ENCODE results near the gene ADK. TPM values are rescaled to one million over a fixed set of nuclear protein-coding genes. Genes with fewer than 3 reads are reported as not detected.
A peak's percentile ranks its signal among the peaks of the same experiment; 100 is the strongest.
"Not testable (repeated sequence)": the region's sequence is repeated elsewhere in the genome, so short reads cannot be mapped to it uniquely, and the experiment has no call there.

ADK gene
- total RNA-seq, 1 donor from 2014 or later = 32.5 TPM

DNA sequence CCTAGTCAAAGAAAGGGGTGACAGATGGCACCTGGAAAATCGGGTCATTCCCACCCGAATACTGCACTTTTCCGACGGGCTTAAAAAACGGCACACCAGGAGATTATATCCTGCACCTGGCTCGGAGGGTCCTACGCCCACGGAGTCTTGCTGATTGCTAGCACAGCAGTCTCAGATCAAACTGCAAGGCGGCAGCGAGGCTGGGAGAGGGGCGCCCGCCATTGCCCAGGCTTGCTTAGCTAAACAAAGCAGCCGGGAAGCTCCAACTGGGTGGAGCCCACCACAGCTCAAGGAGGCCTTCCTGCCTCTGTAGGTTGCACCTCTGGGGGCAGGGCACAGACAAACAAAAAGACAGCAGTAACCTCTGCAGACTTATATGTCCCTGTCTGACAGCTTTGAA lies 66.1 kb downstream of the ADK start:
- DNase-seq (ENCODE audit: low spot score); ATAC-seq; intact Hi-C loops (cut with DNase I): not testable (repeated sequence)

- DNase-seq (ENCODE audit: low spot score); intact Hi-C loops (cut with DNase I); ATAC-seq: not testable (repeated sequence)
These were observed 71.4 kb downstream of the ADK start for GRCh38 chr10:74222467-74222866.

GRCh38 chr10:74223755-74224529 lies 72.9 kb downstream of the ADK start:
- intact Hi-C loops (cut with DNase I) = no loop called here
- no peak for ATAC-seq

GRCh38 chr10:74227697-74228424 lies 76.8 kb downstream of the ADK start:
- DNase-seq (ENCODE audit: low spot score) (no peak), ATAC-seq (peak; percentile 51)
- intact Hi-C loops (cut with DNase I) = no loop called here

More at GRCh38 chr10:74223755-74224529, 72.9 kb downstream of the ADK start:
- DNase-seq (ENCODE audit: low spot score) = no peak

GRCh38 chr10:74231375-74231774 lies 80.4 kb downstream of the ADK start:
- ATAC-seq = no peak
- intact Hi-C loops (cut with DNase I) = no loop called here
- no peak for DNase-seq (ENCODE audit: low spot score)

DNA sequence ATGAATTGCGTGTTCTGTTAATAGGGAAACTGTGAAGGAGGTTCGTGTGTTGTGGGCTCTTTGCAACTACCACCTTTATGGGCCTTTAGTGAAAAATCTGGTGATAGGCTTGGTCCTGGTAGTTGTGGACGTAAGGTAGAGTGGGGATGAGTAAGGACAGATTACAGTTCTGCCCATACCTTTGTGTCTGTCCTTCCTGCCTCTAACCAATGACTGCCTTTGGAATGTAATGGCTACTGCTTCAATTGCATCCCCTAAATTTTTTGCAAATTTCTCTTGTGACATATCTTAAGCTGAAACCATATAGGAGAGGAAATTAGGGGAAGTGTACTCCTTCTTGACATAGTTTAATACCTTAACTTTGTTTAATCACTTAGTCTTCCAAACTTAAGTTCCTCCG lies 82.3 kb downstream of the ADK start:
- intact Hi-C loops (cut with DNase I) = no loop called here
- DNase-seq (ENCODE audit: low spot score) (no peak), ATAC-seq (no peak)

DNA sequence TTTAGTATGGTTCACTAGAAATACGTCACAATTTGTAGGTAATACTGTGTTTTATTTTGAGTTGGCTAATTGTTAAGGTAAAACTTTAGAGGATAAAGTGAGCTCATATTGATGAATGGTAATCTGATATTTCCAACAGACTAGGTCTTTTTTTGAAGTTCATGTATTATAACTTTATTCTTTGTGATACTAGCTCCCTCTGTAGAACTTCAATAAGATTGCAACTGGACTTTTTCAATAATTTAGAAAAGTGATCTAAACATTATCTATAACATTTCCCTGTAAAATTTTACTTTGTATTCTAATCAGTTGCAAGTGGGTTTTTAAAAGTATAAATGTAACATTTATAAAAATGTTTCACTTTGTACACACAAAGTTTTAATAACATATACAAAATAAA lies 83.5 kb downstream of the ADK start:
- ATAC-seq (no peak), DNase-seq (ENCODE audit: low spot score) (no peak)
- intact Hi-C loops (cut with DNase I) = no loop called here

GRCh38 chr10:74238031-74238431 lies 87.0 kb downstream of the ADK start:
- intact Hi-C loops (cut with DNase I) = no loop called here

DNA sequence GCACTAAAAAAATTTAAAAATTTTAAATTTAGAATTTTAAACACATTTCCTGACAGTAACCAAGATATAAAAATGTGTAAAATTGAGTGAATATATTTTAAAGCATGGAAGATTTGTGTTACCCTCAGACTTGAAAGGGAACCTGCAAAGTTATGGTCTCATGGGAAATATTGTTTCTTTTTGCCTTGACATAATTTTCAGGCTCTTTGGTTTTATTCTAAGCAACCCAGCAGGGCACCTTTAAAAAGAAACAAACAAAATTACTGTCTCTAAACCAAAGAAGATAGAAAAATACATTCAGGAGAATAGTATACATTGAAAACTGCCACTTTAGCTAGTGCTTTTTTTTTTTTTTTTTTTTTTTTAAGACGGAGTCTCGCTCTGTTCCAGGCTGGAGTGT lies 87.5 kb downstream of the ADK start:
- no peak for DNase-seq (ENCODE audit: low spot score)
- intact Hi-C loops (cut with DNase I) = no loop called here
- ATAC-seq = no peak

More at GRCh38 chr10:74238031-74238431, 87.0 kb downstream of the ADK start:
- no peak for DNase-seq (ENCODE audit: low spot score)
- ATAC-seq = no peak

DNA sequence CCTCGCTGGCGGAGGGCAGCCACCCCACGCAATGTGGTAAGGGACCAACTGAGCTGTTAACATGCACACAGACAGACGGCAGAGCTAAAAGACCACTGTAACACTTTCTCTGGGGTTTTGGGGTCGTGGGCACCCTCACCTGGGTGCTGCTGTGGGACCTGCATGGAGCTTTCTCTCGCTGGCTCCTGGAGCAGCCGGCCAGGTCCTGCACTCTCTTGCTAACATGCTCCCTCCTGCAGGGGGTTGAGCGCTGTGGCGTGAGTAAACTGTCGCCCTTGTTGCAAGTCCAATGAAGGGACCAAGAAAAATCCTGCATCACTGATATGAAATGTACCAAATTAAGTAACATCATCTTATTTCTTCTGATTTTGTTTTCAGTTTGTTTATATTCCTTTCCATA lies 92.0 kb downstream of the ADK start:
- intact Hi-C loops (cut with DNase I) = loop anchor here (10.0 kb wide), 1 partner anchor 862 kb away; a partner anchor contains a TSS
- ATAC-seq (no peak), DNase-seq (ENCODE audit: low spot score) (no peak)

- intact Hi-C loops (cut with DNase I) = loop anchor here (10.0 kb wide), 1 partner anchor 861 kb away; a partner anchor contains a TSS
- ATAC-seq (no peak), DNase-seq (ENCODE audit: low spot score) (no peak)
These were observed 93.2 kb downstream of the ADK start for GRCh38 chr10:74244097-74244685.

DNA sequence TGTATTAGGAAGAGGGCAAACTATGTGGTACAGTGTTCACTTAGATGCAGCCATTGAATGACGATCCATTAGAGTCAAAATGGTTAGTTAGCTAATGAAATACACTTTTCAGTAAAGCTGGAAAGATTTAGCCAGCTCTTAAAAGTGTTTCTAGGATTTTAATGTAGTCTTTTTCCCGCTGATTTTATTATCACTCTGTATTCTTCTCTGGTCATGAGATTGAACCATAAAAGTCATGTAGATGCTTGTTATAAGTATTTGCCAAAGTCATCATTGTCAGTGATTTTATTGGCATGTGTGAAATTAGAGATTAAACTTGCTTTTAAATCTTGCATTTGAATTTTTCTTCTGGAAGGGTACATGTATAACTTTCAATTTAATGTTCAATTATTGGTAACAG lies 93.8 kb downstream of the ADK start:
- intact Hi-C loops (cut with DNase I) = loop anchor here (10.0 kb wide), 1 partner anchor 860 kb away; a partner anchor contains a TSS
- no peak for ATAC-seq

DNA sequence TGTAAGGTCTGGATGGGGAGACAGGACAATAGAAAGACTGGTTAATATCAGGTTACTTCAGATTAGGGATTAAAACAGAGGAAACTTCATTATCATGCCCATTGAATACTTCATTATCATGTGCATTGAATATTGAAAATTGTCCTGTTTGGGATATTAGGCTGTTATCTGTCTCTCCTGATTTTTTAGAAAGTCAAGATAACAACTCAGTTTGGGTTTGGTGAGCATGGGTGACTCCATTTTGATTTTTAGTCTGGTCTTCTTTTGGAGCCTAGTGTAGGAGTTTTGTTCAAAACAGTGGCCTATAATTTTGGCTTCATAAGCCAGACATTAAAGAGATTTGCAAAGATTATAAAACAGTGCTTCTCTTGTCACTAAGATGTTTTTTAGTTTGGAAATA lies 95.5 kb downstream of the ADK start:
- intact Hi-C loops (cut with DNase I) = loop anchor here (10.0 kb wide), 1 partner anchor 858 kb away; a partner anchor contains a TSS
- ATAC-seq = no peak

More for the DNA sequence above, 93.8 kb downstream of the ADK start:
- DNase-seq (ENCODE audit: low spot score) = no peak

DNA sequence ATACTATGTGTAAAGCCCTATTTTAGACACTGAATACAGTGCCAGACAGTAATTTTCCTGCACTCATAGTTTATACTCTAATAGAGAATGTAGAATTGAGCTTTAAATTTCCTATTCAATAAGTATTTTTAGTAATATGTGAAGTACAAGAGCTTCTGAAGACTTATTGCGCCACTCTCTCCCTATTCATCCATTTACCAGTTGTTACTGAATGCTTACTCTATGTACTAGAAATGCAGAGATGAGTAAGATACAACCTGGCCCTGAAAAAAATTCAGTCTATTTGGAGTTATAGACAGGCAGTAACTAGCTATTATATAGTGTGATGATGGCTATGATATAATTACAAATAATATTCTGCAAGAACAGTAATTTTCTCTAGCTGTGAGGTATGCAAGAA lies 98.8 kb downstream of the ADK start:
- DNase-seq (ENCODE audit: low spot score) = no peak
- no peak for ATAC-seq
- intact Hi-C loops (cut with DNase I) = loop anchor here (10.0 kb wide), 1 partner anchor 855 kb away; a partner anchor contains a TSS

More for the DNA sequence above, 95.5 kb downstream of the ADK start:
- DNase-seq (ENCODE audit: low spot score) = no peak

- intact Hi-C loops (cut with DNase I) = no loop called here
- ATAC-seq = no peak
These were observed 104.2 kb downstream of the ADK start for GRCh38 chr10:74255214-74255613.

DNA sequence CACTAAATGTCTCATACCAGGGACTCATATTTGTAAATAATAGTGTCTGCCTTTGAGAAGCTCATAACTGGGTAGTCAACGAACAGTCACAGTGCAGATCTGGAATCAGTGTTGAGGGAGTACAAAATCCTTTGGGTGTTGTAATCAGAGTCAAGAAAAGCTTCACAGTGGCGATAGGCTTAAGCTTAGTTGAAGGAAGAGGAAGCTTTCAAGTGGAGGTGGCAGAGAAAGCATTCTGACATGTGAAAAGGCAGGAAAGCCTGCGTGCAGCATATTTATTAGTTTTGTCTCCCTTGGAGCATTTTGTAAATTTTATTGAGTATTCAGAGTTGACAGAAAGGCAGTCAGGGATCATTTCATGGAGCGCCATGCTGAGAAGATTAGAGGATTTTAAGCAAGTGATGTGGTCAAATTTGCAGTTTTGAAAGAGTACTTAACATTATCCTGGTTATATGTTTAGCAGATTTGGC lies 104.9 kb downstream of the ADK start:
- intact Hi-C loops (cut with DNase I) = no loop called here
- ATAC-seq (no peak), DNase-seq (ENCODE audit: low spot score) (no peak)

More at GRCh38 chr10:74255214-74255613, 104.2 kb downstream of the ADK start:
- DNase-seq (ENCODE audit: low spot score) = no peak

- DNase-seq (ENCODE audit: low spot score) = no peak
- intact Hi-C loops (cut with DNase I) = loop anchor here (10.0 kb wide), 2 partner anchors 752 to 972 kb away; partner anchors contain the start of gene COMTD1
- no peak for ATAC-seq
These were observed 111.8 kb downstream of the ADK start for GRCh38 chr10:74262856-74263255.

DNA sequence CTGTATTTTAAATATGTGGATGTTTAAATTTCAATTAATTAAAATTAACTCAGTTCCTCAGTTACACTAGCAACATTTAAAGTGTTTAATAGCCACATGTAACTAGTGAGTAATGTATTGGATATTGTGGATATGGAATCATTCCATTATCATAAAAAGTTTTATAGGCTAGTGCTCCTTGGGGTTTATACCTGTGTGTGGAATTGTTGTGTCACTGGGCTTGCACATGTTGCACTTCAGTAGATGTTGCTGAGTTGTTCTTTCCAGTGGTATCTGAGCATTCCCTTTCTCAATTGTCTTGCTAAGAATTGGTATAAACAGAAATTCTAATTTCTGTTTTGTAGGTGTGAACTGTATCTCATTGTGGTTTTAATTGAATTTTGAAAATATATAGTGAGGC lies 113.0 kb downstream of the ADK start:
- no peak for ATAC-seq
- DNase-seq (ENCODE audit: low spot score) = no peak

DNA sequence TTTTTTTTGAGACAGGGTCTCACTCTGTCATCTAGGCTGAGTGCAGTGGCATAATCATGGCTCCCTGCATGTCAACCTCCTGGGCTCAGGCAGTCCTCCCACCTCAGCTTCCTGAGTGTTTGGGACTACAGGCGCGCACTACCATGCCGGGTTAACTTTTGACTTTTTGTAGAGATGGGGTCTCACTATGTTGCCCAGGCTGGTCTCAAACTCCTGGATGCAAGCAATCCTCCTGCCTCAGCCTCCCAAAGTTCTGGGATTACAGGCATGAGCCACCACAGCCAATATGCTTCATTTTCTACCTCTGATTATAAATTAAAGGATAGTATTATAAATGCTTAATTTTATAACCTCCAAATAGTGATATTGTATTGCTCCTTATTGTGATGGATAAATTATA lies 121.3 kb downstream of the ADK start:
- ATAC-seq = no peak
- DNase-seq (ENCODE audit: low spot score) = no peak
- intact Hi-C loops (cut with DNase I) = no loop called here

More for the DNA sequence above, 113.0 kb downstream of the ADK start:
- intact Hi-C loops (cut with DNase I) = loop anchor here (10.0 kb wide), 2 partner anchors 751 to 971 kb away; partner anchors contain the start of gene COMTD1

Data from sciatic nerve (tissue), 2 donors.